Measurements from ENCODE around the gene ALDH3B2.
"Not testable (repeated sequence)": the region's sequence is repeated elsewhere in the genome, so short reads cannot be mapped to it uniquely, and the experiment has no call there.

The ALDH3B2 gene

DNA sequence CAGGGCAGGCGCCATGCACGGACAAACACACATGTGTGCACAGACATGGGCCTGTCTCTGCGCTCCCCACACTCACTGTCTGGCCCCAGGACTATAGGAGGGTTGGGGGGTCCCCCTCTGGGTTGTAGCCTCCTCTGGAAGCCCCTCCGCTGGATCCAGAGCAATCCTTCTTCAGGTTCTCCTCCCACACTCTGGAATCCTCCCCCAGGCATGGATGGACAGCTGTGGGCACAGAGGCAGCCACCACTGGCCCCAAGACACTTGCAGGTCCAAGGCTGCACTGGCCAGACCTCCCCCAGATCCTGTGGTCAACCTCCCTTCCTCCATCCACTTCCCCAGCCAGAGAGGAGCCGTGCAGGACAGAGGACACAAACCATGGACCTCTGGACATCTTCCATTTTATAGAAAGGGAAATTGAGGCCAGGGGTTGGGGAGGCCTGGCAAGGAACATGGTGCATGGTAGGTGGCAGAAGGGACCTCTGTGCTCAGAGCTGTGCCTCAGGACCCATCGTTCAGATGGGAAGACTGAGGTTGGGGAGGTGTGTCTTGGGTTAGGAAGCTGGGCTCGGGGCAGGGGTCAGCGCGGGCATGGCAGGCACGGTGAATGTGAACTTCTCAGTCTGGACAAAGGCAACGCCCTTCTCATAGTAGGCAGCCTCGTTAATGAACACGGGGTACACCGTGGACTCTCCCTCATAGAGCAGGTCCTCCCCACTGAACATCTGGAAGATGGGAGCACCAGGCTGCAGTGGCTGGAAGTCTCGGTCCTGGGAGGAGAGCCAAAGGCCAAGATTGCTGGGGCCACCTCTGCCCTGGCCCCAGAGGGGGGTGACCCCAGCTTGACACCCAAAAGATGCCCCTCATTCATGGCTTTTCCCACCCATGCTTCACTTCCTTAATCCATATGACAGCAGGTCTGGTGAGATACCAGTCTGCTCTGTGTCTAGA lies 32.0 kb downstream of the ALDH3B2 start:
- no peak for DNase-seq (ENCODE audit: low spot score)

DNA sequence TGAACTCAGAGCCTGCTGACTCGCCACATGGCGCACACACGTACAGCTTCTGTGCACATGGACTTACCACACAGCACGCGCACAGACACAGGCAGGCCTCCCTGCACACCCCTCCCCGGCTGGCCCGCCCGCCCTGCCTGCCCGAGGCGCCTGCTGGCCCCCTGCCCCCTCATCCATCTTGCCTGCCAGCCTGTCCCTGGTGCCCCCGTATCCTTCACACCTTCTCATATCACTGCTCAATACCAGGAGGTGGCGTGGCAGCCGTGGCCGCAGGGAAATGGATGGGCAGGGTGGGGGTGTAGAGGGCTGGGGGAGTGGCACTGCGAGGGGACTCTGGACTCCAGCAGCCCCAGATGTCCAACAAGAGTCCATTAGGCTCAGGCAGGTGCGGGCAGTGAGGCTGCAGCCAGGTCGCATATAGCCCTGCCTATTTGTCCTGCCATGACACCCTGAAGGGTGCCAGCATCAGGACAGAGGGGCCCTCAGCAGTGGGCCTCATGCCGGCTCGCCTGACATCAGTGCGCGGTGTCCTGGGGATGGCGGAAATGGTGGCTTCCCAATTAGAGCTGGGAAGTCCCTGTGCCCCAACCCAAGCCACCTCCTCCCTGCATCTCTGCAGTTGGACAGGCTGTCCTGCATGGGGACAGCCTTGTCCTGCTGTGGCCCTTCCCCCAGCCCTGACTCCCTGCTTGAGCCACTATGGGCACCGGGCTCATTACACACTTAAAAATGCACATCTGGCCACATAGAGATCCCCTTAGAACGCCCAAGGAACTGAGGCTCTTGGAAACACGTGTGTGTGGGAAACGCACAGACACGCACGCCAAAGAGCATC lies 32.9 kb downstream of the ALDH3B2 start:
- DNase-seq (ENCODE audit: low spot score) = no peak

DNA sequence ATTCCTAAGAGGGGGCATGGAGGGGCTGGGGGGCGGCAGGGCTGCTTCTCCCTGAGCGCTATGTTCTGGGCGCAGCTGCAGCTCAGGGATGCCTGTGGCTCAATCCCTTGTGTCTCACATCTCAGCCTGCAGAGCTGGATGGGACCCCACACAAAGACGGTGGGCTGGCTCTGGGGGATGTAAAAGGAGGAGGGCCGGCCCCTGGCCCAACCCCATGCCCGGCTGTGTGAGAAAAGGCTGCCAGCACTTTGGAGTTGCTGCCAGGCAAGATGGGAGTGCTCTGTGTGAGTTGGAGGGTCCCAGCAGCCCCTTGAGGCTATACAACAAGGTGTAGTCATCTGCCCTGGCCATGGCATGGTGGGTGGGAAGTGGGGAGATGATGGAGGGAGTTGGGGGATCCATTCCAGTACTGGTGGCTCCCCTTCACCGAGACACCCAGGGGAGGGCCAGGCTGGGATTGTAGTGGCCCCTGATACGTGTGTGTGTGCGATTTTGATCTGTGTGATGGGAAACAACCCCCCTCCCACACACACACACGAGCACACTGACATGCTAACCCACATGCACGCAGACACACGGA lies 33.6 kb downstream of the ALDH3B2 start:
- no peak for DNase-seq (ENCODE audit: low spot score)

DNA sequence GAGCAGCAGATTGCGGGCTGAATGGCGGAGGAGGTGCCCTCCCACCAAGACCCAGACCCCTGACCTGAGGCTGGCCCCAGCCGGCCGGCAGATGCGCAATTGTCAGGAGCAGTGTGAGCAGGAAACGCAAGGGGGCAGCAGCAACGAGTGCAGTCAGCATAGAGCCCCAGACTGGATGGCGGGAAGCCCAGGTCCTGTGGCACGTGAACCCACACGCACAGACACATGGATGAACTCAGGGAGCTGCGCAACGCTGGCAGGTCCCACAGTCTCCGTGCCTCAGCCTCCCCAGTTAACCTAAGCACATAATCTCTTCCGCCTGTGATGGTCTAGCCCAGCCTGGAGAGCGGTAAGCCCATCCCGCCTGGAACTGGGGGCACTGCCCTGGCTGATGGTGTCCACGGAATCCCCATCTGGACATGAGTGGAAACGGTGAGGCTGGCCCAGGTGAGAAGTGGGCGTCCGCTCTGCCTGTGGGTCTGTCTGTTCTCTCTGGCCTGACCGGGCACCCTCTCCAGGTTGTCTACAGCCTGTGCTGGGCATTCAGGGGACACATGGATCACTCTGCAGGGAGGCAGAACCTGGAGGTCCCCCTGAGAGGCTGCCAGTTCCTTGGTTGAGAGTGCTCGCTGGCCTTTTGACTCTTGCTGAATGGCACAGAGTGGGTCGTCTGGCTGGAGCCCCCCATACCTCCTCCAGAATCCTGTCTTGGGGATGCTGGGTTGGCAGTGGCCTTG lies 34.2 kb downstream of the ALDH3B2 start:
- peak; percentile 46 for DNase-seq (ENCODE audit: low spot score)

DNA sequence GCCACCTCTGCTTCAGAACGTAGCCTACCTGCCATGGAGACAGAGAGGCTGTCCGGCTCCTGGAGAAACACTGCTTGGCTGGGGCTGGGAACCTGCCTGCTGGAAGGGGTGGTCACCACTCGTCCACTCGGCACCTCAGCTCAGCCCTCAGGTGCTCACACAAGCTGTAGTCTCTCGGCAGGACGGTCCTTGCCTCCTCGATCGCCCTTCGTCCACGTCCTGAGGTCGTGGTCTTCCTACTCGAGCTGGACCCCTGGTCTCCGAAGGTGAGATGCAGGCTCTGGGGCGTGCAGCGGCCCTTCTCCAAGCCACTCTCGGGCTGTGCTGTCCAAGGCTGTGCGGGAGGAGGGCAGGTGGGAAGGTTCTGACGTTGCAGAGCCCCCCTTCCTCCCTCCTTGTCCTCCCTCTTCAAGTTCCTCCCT lies 35.0 kb downstream of the ALDH3B2 start, which contains the start of gene TBX10:
Gene TBX10 (minus strand): TSS at position 326 of the 422 bp plus-strand sequence. CDS start 291 bp downstream, at position 35.
- no peak for DNase-seq (ENCODE audit: low spot score)

DNA sequence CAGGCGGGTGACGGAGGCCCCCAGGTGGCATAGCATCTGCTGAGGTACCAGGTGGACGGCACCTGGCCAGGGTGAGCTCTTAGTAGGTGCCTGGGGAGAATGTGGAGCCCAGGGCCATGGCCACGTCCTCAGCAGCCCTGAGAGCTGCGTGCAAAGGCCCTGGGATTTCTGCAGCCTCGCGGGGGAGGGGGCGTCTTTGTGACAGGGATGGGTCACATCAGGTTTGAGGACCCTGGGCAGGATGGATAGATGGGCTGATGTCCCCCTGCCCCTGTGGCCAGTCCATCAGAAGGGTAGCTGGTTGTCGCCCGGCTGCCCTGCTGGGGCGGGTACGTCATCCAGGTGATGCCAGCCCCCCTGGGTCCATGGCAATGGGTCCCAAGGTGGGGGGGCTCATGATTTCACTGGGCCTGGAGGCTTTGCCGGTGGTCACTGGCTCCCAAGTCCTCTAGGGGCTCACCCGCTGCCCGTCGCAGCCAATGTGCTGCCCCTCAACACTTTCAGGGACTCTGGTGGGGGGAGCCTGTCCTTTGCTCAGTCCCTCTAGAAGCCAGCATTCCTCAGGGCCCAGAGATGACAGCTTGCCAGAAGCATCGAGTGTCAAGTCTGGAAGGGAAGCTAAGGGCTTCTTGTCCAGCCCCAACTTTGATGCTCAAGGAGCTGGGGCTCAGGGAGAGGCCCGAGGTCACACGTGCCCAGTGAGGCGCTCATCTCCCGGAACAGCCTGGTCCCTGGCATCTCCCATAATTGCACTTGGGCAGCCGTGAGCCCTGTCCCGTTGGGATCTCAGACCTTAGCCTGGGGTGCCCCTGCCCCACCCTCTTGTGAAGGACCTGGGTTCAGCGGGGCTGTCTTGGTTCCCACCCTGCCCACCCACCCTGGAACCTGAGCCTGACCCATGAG lies 35.6 kb downstream of the ALDH3B2 start:
- no peak for DNase-seq (ENCODE audit: low spot score)

DNA sequence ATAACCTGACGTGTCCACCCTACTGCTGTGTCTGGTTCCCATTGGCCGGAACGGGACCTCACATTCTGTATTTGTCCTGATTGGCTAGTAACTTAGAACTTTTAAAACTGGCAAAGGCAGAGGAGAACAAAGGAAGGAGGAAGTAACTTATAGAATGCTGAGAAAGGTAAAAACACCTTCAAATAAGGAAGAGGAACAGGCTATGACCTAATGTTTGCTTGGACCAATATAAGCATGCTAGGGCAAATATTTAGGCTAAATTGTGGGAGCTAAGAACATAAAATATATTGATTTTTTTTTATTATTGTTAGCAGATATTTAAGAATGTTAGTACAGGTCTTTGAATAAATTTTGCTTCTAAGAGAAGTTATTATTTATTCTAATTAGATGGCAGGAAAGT lies 37.0 kb downstream of the ALDH3B2 start:
- DNase-seq (ENCODE audit: low spot score) = not testable (repeated sequence)

DNA sequence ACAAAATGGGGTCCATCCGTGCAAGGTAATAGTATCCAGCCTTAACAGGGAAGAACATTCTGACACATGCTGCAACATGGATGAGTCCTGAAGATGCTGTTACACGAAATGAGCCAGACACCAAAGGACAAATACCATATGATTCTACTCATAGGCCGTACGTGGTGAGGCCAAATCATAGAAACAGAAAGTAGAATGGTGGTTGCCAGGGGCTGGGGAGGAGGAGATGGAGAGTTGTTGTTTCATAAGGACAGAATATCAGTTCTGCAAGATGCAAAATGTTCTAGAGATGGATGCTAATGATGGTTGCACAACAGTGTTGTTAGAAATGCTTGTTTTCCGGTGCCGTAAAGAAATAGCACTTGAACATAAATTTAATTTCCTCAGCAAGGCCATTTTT lies 37.5 kb downstream of the ALDH3B2 start:
- no peak for DNase-seq (ENCODE audit: low spot score)

DNA sequence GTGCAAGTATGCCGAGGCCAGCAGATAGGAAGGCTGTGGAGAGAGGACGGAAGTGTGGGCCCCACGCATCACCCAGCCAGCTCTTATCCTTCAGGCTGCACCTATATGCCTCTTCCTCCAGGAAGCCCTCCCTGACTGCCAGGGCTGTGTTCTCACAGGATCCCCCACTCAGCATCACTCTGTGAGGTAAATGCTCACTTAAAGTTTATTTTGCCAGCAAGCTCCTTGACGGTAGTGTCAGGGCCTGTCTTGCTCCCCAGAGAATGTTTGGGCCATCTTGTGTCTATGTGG lies 39.2 kb downstream of the ALDH3B2 start:
- no peak for DNase-seq (ENCODE audit: low spot score)

DNA sequence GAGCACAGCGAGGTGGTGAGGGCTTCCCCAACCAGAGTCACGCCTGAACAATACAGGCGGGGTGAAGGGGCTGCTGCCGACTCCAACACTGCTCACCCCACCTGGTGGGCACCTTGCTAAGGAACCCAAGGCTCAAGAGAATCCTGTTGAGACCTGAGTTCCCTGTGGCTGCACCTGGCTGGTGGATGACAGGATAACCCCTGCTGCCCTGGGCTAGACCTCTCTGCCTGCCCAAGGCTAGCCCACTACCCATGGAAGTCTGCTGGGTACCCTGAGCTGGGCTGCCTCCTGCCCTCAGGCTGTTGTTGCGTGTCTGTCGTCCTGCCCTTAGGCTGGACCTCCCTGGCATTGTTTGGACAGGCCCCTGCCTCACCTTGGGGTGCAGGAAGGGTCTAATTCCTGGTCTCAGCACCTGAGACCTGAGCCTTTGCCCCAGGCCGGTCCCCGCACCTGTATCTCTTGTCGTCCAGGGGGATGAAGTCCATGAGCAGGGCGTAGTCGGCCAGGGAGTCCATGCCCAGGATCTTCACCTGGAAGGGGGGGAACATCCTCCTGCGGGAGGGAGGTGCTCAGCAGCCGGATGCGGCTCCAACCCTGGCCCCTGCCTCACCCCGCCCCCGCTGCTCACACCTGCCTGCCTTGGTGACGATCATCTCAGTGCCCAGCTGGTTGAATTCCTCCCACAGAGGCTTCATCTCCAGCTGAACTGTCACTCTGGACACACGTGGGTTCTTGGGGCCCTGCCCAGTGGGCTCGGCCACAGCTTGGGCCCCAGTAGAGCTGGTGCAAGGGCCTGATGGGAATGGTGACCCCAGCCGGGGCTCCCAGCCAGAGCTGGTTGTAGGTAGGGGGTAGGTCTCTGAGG lies 39.8 kb downstream of the ALDH3B2 start:
- DNase-seq (ENCODE audit: low spot score) = no peak

DNA sequence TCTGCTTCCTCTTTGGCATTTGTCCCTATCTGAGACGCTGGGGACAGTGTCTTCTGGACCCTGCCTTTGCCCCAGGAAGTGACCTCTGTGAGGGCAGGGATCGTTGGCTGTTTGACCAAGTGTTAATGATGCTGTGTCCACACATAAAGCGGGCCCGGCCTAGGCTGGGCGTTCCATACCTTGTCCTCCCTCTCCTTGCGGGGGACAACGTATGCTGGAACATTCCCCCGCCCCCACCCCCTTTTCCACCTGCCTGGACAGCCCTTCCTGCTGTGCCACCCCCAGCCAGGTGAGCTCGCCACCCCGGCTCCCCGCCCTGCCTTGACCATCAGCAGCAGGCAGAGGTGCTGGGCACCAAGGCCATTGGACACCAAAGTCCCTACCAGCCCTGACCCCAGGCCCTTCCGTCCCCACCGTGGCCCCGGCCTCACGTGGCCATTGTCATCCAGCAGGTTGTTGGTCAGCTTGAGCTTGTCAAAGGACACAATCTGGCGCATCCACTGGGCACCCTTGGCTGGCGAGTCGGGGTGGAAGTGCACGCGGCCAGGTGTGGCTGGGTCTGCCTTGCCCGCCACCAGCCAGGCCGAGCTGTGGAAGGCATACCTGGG lies 40.6 kb downstream of the ALDH3B2 start:
- no peak for DNase-seq (ENCODE audit: low spot score)

DNA sequence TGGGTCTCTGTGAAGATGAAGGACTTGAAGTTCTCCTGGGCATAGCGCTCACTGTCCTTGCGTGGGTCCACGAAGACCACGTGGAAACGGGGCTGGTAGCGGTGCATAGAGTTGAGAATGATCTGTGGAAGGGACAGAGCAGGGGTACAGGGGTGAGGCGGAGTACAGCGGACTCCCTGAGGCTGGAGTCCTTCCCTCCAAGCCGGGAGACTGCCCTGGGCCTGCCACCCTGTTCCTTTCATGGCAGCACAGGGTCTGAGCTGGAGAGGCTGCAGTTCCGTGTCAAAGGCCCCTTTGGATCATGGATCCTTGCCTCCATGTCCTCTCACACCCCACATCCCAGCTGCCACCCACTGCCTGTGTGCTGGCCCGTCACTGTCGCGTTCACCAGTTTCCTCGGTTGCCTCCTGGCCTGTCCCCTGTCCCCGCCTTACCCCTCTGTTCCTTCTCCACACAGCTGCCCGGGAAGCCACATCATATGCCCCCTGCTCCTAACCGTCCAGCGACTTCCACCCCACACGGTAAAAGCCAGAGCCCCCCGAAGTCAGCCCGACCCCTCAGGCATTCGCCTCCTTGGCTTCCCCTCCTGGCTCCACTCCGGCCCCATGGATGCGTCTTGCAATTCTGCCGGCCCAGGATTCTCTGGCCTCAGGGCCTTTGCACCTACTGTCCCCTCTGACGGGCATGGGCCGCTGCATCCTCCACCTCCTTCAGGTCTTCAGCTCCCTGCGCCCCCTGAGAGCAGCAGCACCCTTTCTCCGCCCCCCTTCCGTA lies 41.3 kb downstream of the ALDH3B2 start:
- DNase-seq (ENCODE audit: low spot score) = no peak

DNA sequence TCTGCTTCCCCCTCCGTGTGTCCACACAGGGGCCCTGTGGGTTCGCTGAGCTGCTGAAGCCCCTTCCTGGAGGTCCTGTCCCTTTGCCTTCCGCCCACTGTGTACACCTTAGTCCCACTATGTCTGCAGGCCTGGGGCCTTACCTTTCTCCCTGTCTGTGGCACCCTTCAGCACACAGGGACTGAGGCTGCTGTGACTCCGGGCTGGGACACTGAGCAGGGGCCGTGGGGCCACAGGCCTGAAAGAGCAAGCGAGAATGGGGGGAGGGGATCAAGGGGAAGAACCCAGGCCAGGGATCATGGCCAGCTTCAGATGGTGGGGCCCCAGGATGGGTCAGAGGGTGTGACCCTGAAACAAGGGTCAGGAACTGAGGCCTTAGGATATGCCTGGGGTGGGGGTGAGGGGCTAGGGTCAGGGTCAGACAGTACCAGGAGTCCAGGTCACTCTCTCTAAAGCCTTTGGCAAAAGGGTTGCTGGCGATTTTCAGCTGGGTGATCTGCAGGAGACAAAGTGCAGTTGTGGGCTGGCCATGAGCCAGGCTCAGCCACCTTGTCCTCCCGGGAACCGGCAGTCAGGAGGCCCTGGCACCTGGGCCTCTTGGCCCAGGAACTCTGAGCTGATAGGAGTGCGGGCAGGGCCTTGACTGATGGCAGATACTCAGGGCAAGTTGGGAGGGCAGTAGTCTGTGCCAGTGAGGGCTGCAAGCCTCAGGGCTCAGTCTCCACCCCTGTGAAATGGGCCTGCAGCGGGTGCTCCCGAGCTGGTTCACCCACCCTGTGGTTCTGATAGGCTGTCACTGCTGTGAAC lies 42.0 kb downstream of the ALDH3B2 start:
- DNase-seq (ENCODE audit: low spot score) = no peak

DNA sequence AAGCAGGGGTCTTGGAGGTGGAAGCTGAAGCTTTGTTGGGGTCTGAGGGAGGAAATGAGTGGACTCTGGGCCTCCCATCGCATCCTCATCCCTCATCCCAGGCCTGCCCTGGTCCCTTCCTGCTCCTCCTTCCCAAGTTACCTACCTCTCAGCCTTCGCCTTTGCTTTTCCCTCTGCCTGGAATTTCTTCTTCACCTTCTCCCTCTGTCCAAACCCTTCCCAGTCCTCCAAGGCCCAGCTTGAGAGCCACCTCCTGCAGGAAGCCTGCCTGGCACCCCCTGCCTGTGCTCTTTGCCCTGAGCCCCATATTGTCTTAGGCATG lies 42.6 kb downstream of the ALDH3B2 start:
- no peak for DNase-seq (ENCODE audit: low spot score)

DNA sequence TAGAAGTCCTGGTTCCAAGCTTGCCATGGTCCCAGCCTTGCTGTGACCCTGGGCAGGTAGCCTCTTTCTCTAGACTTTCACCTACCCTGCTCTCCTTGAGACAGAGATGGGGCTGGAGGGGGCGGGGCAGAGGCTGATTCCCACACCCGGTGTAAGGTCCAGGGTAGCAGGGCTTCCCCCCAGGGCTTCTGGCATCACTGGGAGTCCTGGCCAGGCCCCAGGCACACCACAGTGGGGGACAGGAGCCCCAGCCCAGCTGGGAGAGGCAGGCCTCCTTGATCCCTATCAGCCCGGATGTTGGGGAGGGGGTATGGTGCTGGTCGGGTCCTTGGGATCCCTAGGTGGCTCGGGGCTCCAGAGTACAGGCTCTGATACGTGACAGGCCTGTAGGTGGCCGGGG lies 43.0 kb downstream of the ALDH3B2 start:
- no peak for DNase-seq (ENCODE audit: low spot score)

DNA sequence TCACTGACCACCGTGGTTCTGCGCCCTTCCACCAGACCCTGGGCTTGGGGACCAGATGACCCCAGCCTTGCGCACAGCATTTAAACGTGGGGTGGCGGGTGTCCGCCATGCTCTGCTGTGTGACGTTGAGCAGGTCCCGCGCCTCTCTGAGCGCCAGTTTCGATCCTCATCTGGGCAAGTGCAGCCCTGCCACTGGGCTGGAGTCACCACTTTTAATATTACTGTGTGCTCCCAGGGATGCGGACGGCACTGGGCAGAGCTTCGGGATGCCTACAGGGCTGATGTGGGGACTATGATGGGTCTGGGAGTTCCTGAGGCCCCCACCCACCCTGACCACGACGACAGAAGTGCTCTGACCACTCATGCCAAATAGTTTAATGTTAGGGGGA lies 43.5 kb downstream of the ALDH3B2 start:
- DNase-seq (ENCODE audit: low spot score) = no peak

DNA sequence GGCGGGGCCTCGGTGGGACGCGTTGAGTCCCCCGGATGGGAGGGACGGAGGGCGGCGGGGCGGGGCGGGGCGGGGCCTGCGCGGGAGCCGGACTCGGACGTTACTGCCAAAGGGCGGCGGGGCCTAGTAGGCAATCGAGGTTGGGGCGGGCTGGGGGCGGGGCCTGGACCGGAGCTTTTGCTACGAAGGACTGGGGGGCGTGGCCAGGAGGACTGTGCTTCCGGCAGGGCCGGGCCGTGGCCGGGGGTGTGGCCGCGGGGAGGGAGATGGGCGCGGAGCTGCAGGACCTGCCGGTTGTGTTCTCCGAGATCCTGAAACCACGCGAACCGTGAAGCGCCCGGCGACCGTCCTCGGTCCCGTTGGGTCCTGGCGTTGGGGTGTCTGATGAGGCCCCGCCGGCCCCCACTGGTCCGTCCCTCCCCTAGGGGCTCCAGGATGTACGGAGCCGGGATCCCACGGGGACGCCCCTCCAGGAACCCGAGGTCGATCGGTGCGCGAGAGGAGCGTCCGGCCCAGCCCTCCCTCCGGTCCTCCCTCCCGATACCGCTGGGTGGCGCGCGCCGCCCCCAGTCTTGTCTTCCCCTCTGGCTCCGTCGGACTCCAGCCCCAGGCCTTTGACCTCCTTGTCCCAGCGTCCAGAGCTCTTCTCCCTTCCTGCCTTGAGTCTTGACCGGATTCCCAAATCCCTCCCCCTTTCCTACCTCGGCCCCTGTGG lies 44.0 kb downstream of the ALDH3B2 start:
- peak; percentile 99 for DNase-seq (ENCODE audit: low spot score)

Measured in LoVo (cell line).